Glutamatergic neuron (in vitro differentiated cells): ENCODE data around the gene CCDC197. TPM values are rescaled to one million over a fixed set of nuclear protein-coding genes. Genes with fewer than 3 reads are reported as not detected.

Source experiments
- DNase-seq: peaks from one replicate; pipeline ENCODE4 v3.0.0; 2022
- H3K27ac Mint-ChIP-seq: one replicate; pipeline ENCODE4 v1.8.0; 2020; ENCODE audit warnings: mild to moderate bottlenecking, mixed read lengths, inconsistent platforms; ENCODE audit not compliant: unreplicated experiment
- H3K27me3 Mint-ChIP-seq: one replicate; pipeline ENCODE4 v1.8.0; 2020; ENCODE audit warnings: mild to moderate bottlenecking, moderate library complexity, mixed read lengths, inconsistent platforms; ENCODE audit not compliant: unreplicated experiment
- H3K36me3 Mint-ChIP-seq: one replicate; pipeline ENCODE4 v1.8.0; 2020; ENCODE audit warnings: mild to moderate bottlenecking, mixed read lengths, inconsistent platforms; ENCODE audit not compliant: unreplicated experiment
- H3K4me1 Mint-ChIP-seq: one replicate; pipeline ENCODE4 v1.8.0; 2020; ENCODE audit warnings: mild to moderate bottlenecking, low read depth, mixed read lengths, inconsistent platforms; ENCODE audit not compliant: unreplicated experiment
- H3K4me3 Mint-ChIP-seq: one replicate; pipeline ENCODE4 v1.8.0; 2020; ENCODE audit warnings: mild to moderate bottlenecking, mixed read lengths, inconsistent platforms; ENCODE audit not compliant: unreplicated experiment
- H3K9me3 Mint-ChIP-seq: one replicate; pipeline ENCODE4 v1.8.0; 2020; ENCODE audit warnings: mild to moderate bottlenecking, moderate library complexity, mixed read lengths, inconsistent platforms; ENCODE audit not compliant: unreplicated experiment
- total RNA-seq: library from RNA; stranded (reverse); fragmentation: NEBNext Ultra II Directional; extraction: Animal tissue kit (Norgen Biotek cat#: 25700); gene quantifications from one replicate; pipeline ENCODE4 v1.2.1, GENCODE V29; 2021; ENCODE audit not compliant: unreplicated experiment
- TF ChIP-seq, protein P1 (sequence below): fragments of 200-600 bp; sonication (generic); IDR thresholded peaks from one replicate; pipeline ENCODE4 v1.5.0; 2021; ENCODE audit not compliant: partially characterized antibody, unreplicated experiment

The CCDC197 gene
- total RNA-seq, 1 donor from 2014 or later = not detected

GRCh38 chr14:94052199-94052598, 55.1 kb downstream of the CCDC197 start:
- DNase-seq = no peak
- H3K27me3 Mint-ChIP-seq = peaks cover 1% of the 10 kb centered on the region
- no peak overlapping the region for H3K27ac Mint-ChIP-seq
- peaks cover 23% of the 10 kb centered on the region for H3K36me3 Mint-ChIP-seq
- TF ChIP-seq, protein P1, sequence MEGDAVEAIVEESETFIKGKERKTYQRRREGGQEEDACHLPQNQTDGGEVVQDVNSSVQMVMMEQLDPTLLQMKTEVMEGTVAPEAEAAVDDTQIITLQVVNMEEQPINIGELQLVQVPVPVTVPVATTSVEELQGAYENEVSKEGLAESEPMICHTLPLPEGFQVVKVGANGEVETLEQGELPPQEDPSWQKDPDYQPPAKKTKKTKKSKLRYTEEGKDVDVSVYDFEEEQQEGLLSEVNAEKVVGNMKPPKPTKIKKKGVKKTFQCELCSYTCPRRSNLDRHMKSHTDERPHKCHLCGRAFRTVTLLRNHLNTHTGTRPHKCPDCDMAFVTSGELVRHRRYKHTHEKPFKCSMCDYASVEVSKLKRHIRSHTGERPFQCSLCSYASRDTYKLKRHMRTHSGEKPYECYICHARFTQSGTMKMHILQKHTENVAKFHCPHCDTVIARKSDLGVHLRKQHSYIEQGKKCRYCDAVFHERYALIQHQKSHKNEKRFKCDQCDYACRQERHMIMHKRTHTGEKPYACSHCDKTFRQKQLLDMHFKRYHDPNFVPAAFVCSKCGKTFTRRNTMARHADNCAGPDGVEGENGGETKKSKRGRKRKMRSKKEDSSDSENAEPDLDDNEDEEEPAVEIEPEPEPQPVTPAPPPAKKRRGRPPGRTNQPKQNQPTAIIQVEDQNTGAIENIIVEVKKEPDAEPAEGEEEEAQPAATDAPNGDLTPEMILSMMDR = no peak
- peaks cover 3% of the 10 kb centered on the region for H3K9me3 Mint-ChIP-seq
- no peak overlapping the region for H3K4me3 Mint-ChIP-seq
- peaks cover 1% of the 10 kb centered on the region for H3K4me1 Mint-ChIP-seq

- H3K4me3 Mint-ChIP-seq = no peak overlapping the region
- H3K27ac Mint-ChIP-seq = no peak overlapping the region
- peaks cover 23% of the 10 kb centered on the region for H3K36me3 Mint-ChIP-seq
- peaks cover 1% of the 10 kb centered on the region for H3K27me3 Mint-ChIP-seq
- no peak for DNase-seq
- peaks cover 3% of the 10 kb centered on the region for H3K9me3 Mint-ChIP-seq
- H3K4me1 Mint-ChIP-seq = peaks cover 1% of the 10 kb centered on the region
- TF ChIP-seq, protein P1 = no peak
Observed at GRCh38 chr14:94052662-94053061, 55.6 kb downstream of the CCDC197 start.

DNA sequence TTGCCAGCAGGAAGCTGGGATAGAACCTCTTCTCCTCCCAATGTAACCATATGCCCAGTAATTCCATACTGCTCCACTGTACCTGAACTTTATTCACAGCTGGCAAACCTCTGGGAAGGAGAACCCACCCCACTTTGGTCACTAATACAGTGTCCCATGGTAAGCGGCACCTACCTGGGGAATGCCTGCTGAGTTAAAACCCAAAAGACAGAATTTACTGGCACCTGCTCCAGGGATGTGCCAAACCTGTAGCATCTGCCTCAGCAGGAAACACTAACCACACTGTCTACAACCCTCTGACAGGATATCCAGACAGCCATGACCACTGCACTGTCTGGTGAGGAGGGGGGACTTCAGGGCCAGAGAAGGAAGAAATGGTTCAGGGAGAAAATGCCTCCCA, 57.3 kb downstream of the CCDC197 start:
- no peak for DNase-seq
- Mint-ChIP-seq H3K9me3 (no peaks in the 10 kb centered on the region), H3K4me3 (no peak overlapping the region), H3K27me3 (peaks cover 1% of the 10 kb centered on the region), H3K36me3 (peaks cover 30% of the 10 kb centered on the region), H3K27ac (no peak overlapping the region), H3K4me1 (peaks cover 1% of the 10 kb centered on the region)
- TF ChIP-seq, protein P1 = no peak

DNA sequence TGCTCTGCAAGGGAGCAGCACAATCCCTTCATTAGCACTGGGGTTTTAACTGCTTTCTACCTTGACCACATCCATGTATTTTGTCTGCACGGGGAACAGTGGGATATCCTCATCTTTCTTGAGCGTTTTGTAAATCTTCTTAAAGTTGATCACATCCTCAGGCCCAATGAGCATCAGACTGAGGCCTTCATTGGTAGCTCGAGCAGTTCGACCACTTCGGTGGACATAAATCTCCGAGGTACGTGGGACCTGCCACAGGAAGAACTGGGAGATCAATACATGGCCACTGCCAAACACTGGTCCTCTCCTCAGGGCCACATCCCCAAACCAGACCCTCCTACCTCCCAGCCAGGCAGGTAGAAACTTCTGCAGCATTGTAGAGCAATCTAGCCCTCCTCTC, 57.8 kb downstream of the CCDC197 start:
- H3K27me3 Mint-ChIP-seq = peaks cover 1% of the 10 kb centered on the region
- H3K4me3 Mint-ChIP-seq = no peak overlapping the region
- peaks cover 1% of the 10 kb centered on the region for H3K4me1 Mint-ChIP-seq
- H3K36me3 Mint-ChIP-seq = peaks cover 30% of the 10 kb centered on the region
- no peak for DNase-seq
- no peaks in the 10 kb centered on the region for H3K9me3 Mint-ChIP-seq
- H3K27ac Mint-ChIP-seq = no peak overlapping the region
- TF ChIP-seq, protein P1 = no peak

- H3K4me1 Mint-ChIP-seq = peaks cover 3% of the 10 kb centered on the region
- peaks cover 19% of the 10 kb centered on the region for H3K36me3 Mint-ChIP-seq
- H3K4me3 Mint-ChIP-seq = no peak overlapping the region
- DNase-seq = no peak
- TF ChIP-seq, protein P1 = no peak
- no peaks in the 10 kb centered on the region for H3K27me3 Mint-ChIP-seq
- H3K27ac Mint-ChIP-seq = no peak overlapping the region
- H3K9me3 Mint-ChIP-seq = no peaks in the 10 kb centered on the region
Observed at GRCh38 chr14:94056579-94057308, 59.6 kb downstream of the CCDC197 start.
